Measurements from ENCODE around the gene IRF3.

DNA sequence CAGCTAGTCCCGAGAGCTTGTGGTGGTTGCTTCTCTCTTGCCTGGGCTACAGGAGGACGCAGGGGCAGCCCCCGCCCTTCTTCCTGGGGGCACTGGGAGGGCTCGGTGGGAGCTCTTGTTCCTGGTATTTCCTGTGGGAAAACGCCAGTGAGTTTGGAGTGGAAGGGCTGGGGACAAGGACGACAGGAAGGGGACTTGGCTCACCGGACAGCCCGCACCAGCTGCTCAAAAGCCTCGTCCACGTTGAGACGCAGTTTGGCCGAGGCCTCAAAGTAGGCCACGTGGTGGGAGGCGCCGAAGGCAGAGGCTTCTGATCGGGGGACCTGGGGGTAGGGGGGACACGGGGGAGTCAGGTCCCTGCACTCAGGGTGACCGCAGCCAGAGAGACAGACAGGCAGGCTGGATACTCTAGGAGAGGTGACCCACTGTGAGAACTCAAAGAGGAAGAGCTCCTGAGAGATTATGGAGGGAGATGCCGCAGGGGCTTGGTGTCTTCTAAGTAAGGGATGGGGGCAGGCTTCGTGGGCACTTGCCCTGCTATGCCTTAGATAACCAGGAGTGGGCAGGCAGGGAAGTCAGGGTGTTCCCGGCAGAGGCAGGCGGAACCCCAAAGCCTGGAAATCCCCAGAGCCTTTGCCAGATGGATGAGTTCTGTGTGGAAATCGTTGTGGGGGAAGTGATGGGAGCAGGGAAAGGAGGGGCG, 30.0 kb downstream of the IRF3 start:
- no peak for TF ChIP-seq EZH2 (IDR thresholded peaks at IDR 0.05; ENCODE audit: borderline replicate concordance, low read depth, low read length, poor library complexity, severe bottlenecking)
- TF ChIP-seq, protein P1, sequence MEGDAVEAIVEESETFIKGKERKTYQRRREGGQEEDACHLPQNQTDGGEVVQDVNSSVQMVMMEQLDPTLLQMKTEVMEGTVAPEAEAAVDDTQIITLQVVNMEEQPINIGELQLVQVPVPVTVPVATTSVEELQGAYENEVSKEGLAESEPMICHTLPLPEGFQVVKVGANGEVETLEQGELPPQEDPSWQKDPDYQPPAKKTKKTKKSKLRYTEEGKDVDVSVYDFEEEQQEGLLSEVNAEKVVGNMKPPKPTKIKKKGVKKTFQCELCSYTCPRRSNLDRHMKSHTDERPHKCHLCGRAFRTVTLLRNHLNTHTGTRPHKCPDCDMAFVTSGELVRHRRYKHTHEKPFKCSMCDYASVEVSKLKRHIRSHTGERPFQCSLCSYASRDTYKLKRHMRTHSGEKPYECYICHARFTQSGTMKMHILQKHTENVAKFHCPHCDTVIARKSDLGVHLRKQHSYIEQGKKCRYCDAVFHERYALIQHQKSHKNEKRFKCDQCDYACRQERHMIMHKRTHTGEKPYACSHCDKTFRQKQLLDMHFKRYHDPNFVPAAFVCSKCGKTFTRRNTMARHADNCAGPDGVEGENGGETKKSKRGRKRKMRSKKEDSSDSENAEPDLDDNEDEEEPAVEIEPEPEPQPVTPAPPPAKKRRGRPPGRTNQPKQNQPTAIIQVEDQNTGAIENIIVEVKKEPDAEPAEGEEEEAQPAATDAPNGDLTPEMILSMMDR (conservative IDR thresholded peaks at IDR 0.05; ENCODE audit: low read depth, low read length), result 0 out of 2 replicates have a peak, but pooled peaks have one; percentile 10

Measured in A673 (cell line).